NCI-H2171 (cell line): ENCODE measurements around the gene CDK19.
"Not testable (repeated sequence)": the region's sequence is repeated elsewhere in the genome, so short reads cannot be mapped to it uniquely, and the experiment has no call there.

Source experiments
- DNase-seq: peaks from one replicate; lab custom pipeline; 2025; lab: John Stamatoyannopoulos, UW

CDK19 gene

GRCh38 chr6:110815411-110816409 is at the start of gene CDK19:
CDK19 (minus strand) TSS chr6:110815469; CDS start chr6:110815136, 333 bp downstream.
- DNase-seq, result peak; percentile 98

DNA sequence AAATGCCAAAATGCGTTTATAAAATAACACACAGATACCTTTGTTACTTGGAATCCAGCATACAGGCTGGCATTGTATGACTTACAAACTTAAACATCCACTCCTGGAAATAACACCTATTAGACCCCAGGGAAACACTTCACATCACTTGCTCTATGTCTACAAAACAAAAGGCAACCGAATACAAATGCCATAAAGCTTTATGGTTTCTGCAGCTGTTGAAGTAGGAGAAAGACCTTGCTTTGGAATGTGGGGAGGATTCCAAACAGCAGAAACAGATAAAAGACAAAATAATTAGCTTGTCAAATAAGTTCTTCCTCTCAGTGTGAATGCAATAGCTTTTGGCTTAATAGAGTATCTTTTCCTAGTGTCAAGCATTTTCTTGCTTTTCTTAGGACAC is 49.6 kb upstream of the CDK19 start:
- no peak for DNase-seq

DNA sequence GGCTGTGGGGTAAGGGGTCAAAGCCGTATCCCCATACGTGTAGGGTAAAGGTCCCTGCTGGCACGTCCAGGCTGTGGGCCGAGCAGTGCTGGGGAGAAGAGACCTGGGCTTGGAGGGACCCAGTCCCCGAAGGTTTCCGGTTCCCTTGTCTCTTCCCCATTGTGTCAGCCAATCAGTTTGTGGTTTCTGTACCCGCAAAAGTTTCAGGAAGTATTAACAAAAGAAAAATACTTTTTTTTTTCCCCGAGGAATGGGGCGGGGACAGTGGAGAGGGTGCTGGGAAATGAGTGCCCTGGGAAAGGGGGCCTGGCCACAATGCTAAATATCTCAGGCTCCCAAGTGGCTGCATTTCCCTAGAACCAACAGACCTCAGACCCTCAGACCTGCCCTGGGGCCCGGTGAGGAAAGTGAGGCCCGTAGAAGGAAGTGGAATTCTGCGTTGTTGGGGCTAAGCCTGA is 44.1 kb upstream of the CDK19 start:
- DNase-seq, result no peak

DNA sequence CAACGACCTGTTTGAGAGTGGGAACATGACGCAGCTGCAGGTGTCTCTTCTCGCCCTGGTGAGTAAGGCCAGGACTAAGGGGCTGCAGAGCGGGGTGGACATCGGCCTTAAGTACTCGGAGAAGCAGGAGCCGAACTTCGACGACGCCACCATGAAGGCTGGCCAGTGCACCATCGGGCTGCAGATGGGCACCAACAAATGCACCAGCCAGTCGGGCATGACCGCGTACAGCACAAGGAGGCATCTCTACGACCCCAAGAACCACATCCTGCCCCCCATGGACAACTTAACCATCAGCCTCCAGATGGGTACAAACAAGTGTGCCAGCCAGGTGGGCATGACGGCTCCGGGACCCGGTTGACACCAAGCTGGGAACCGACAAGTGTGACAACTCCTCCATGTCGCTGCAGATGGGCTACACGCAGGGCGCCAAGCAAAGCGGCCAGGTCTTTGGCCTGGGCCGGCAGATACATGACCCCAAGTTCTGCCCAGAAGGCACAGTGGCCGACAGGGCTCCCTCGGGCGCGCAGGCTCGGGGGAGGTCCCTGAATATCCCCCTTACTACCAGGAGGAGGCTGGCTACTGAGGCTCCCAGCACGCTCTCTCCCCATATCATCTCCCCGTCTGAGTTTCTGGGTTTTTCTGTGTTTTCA is 43.4 kb upstream of the CDK19 start:
- DNase-seq, result no peak

- DNase-seq, result no peak
These were observed 42.7 kb upstream of the CDK19 start for GRCh38 chr6:110858016-110858415.

GRCh38 chr6:110856296-110856695 is 41.0 kb upstream of the CDK19 start:
- no peak for DNase-seq

GRCh38 chr6:110853754-110854477 is 38.6 kb upstream of the CDK19 start:
- no peak for DNase-seq

GRCh38 chr6:110852773-110853172 is 37.5 kb upstream of the CDK19 start:
- no peak for DNase-seq

DNA sequence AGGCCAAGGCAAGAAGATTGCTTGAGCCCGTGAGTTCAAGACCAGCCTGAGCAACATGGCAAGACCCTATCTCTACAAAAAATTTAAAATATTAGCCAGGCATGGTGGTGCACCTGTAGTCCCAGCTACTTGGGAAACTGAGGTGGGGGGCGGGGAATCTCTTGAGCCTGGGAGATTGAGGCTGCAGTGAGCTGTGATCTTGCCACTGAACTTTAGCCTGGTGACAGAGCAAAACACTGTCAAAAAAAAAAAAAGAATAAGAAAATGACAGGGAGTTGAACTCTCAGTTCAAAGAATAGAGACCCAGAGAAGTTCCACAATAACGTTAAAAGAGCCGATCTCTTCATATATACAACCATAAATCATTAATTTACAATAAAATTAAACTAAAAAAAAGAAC is 34.5 kb upstream of the CDK19 start:
- DNase-seq, result no peak

- DNase-seq, result no peak
These were observed 26.0 kb upstream of the CDK19 start for GRCh38 chr6:110841266-110841665.

- DNase-seq, result not testable (repeated sequence)
These were observed 20.5 kb upstream of the CDK19 start for GRCh38 chr6:110835751-110836150.

DNA sequence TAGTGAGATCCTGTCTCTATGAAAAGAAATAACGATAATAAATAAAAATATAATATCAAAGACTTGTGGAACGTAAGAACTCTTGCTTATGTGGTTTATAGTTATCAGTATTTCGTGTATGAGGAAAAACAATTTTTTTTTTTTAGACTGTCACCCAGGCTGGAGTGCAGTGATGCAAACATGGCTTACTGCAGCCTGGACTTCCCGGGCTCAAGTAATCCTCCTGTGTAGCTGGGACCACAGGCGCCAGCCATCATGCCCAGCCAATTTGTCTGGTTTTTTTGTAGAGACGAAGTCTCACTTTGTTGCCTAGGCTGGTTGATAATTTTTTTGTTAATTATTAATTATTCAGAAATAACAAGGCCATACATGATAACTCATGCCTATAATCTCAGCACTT is 18.6 kb upstream of the CDK19 start:
- no peak for DNase-seq

DNA sequence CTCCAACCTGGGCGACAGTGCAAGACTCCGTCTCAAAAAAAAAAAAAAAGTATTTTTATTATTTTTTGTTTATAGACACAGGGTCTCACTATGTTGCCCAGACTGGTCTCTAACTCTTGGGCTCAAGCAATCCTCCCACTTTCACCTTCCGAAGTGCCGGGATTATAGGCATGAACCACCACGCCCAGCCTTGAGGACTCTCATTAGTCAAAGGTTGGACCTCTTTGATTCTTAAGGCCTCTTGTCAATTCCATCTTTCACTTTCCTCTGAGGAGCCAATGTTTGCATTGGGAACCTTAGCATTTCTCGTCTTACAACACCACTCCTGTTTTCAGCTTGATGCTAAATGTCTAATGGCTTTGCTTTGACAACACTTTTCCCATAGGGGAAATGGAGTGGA is 16.1 kb upstream of the CDK19 start:
- no peak for DNase-seq

- no peak for DNase-seq
These were observed 13.1 kb upstream of the CDK19 start for GRCh38 chr6:110828396-110828795.

- DNase-seq, result no peak
These were observed 11.2 kb upstream of the CDK19 start for GRCh38 chr6:110826236-110827129.

- no peak for DNase-seq
These were observed 7.9 kb upstream of the CDK19 start for GRCh38 chr6:110823146-110823545.

DNA sequence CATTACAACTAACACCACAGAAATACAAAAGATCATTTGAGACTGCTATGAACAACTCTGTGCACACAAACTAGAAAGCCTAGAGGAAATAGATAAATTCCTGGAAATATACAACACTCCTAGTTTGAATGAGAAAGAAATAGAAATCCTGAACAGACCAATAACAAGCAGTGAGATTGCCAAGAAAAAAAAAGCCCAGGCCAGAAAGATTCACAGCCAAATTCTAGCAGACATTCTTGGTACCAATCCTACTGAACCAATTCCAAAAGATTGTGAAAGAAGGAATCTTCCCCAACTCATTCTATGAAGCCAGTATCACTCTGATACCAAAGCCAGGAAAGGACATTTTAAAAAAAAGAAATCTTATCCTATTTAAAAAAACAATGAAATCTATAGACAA is 7.0 kb upstream of the CDK19 start:
- no peak for DNase-seq

- no peak for DNase-seq
These were observed 1.4 kb upstream of the CDK19 start for GRCh38 chr6:110816677-110817076.

DNA sequence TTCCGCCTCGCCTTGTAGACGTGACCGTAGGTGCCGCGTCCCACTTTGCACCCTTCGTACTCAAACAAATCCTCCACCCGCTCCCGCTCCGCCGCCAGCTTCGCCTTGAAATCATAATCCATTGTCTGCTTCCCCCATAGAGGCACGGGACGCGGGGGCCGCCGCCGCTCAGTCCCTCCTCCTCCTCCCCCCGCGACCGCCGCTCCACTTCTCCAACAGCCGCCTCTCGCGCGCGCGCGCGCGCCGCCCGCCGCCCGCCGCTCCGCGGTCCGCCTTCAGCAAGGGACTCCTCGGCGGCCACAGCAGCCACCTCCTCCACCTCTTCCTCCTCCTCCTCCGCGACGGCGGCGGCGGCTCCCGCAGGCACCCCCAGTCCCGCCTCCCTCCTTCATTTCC is 256 bp downstream of the CDK19 start:
- no peak for DNase-seq

GRCh38 chr6:110814102-110815014 is 911 bp downstream of the CDK19 start:
- DNase-seq, result peak; percentile 36
